NCI-H1105 treated with DMSO at 0.1 percent for 48 hours (cell line): ENCODE measurements around the gene SUV39H1.
A peak's percentile ranks its signal among the peaks of the same experiment; 100 is the strongest.
"Not testable (repeated sequence)": the region's sequence is repeated elsewhere in the genome, so short reads cannot be mapped to it uniquely, and the experiment has no call there.

ENCODE experiments used
- DNase-seq: peaks from one replicate; lab custom pipeline; 2025; lab: John Stamatoyannopoulos, UW

SUV39H1 gene

DNA sequence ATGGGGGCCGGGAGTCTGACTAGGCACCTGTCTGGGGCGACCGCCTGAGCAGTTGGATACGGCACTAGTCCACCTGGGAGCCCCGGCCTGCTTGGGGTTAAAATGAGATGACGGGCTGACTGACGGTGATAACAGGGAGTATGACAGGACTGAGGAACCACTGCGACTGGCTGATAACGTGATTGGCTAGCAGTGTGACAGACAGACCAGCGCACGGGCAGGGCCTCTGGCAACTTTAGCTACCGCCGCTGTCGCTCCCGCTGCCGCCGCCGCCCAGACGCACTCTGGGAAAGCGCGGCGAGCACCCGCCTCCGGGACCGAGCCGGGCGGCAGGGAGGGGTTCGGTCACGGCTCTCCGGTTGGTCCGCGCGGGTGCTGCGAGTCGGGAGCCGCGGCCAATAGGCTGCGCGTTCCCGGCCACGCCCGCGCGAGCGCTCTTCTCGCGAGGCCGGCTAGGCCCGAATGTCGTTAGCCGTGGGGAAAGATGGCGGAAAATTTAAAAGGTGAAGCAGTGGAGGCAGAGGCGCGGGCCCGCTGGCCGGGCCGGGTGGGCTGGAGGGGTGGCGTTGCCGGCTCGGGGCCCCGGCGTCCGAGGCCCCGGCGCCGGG lies at the start of gene SUV39H1:
Gene SUV39H1 (plus strand): TSS at position 434 of the 608 bp plus-strand sequence. CDS start 51 bp downstream, at position 485.
- DNase-seq: peak; percentile 73

- no peak for DNase-seq
These were observed 48.2 kb upstream of the SUV39H1 start for GRCh38 chrX:48648336-48648751.

GRCh38 chrX:48649102-48649501 lies 47.4 kb upstream of the SUV39H1 start:
- no peak for DNase-seq

- DNase-seq: not testable (repeated sequence)
These were observed 44.4 kb upstream of the SUV39H1 start for GRCh38 chrX:48652055-48652579.

GRCh38 chrX:48654746-48655145 lies 41.8 kb upstream of the SUV39H1 start:
- not testable (repeated sequence) for DNase-seq

- DNase-seq: not testable (repeated sequence)
These were observed 36.8 kb upstream of the SUV39H1 start for GRCh38 chrX:48659686-48660085.

DNA sequence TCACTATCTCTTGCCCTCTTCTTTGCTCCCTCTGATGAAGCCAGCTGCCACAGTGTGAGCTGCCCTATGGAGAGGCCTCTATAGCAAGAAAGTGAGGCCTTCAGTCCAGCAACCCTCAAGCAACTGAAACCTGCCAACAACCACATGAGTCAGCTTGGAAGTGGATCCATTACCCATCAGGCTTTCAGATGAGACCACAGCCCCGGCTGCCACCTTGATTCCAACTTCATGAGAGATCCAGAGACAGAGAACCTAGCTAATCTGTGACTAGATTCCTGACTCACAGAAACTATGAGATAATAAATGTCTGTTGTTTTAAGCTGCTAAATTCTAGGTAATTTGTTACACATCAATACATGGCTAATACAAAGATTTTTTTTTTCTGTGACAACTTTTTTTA lies 33.3 kb upstream of the SUV39H1 start:
- no peak for DNase-seq

GRCh38 chrX:48664156-48664555 lies 32.4 kb upstream of the SUV39H1 start:
- DNase-seq: no peak

- DNase-seq: no peak
These were observed 30.5 kb upstream of the SUV39H1 start for GRCh38 chrX:48665991-48666390.

GRCh38 chrX:48666649-48667048 lies 29.9 kb upstream of the SUV39H1 start:
- DNase-seq: no peak

GRCh38 chrX:48667509-48667908 lies 29.0 kb upstream of the SUV39H1 start:
- no peak for DNase-seq

- DNase-seq: not testable (repeated sequence)
These were observed 28.3 kb upstream of the SUV39H1 start for GRCh38 chrX:48668187-48668586.

GRCh38 chrX:48676106-48676892 lies 20.2 kb upstream of the SUV39H1 start:
- DNase-seq: peak; percentile 85

- no peak for DNase-seq
These were observed 19.7 kb upstream of the SUV39H1 start for GRCh38 chrX:48676893-48677270.

GRCh38 chrX:48677516-48677915 lies 19.0 kb upstream of the SUV39H1 start:
- no peak for DNase-seq

DNA sequence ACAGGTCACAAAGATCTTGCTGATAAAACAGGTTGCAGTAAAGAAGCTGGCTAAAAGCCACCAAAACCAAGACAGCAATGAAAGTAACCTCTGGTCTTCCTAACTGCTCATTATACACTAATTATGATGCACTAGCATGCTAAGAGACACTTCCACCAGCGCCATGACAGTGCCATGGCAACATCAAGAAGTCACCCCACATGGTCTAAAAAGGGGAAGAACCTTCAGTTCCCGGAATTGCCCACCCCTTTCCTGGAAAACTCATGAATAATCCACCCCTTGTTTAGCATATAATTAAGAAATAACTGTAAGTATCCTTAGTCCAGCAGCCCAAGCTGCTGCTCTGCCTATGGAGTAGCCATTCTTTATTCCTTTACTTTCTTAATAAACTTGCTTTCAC lies 16.1 kb upstream of the SUV39H1 start:
- not testable (repeated sequence) for DNase-seq

- DNase-seq: not testable (repeated sequence)
These were observed 15.6 kb upstream of the SUV39H1 start for GRCh38 chrX:48680925-48681324.

- DNase-seq: no peak
These were observed 14.9 kb upstream of the SUV39H1 start for GRCh38 chrX:48681539-48682183.

DNA sequence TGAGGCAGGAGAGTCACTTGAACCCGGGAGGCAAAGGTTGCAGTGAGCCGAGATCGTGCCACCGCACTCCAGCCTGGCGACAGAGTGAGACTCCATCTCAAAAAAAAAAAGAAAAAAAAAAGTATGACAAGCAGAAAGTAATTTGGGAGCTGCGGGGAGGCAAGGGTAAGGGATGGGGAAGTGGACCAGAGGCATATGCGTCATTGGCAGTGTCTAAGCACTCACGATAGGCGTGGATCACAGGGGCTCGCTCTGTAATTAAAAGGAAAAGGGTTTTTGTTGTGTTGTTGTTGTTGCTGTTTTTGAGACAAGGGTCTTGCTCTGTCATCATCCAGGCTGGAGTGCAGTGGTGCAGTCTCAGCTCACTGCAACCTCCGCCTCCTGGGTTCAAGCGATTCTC lies 13.7 kb upstream of the SUV39H1 start:
- not testable (repeated sequence) for DNase-seq

- DNase-seq: no peak
These were observed 13.0 kb upstream of the SUV39H1 start, which contains the start of gene WAS for GRCh38 chrX:48683411-48683982. Gene WAS (plus strand): TSS chrX:48683799. CDS start chrX:48683854, 55 bp downstream.

- DNase-seq: no peak
These were observed 12.4 kb upstream of the SUV39H1 start for GRCh38 chrX:48684134-48684533.

GRCh38 chrX:48685416-48685815 lies 11.1 kb upstream of the SUV39H1 start:
- DNase-seq: no peak
